Activated CD8-positive, alpha-beta memory T cell treated with anti-CD3 and anti-CD28 coated beads for 24 hours (primary cell): ENCODE measurements around the gene PATE4.
"Not testable (repeated sequence)": the region's sequence is repeated elsewhere in the genome, so short reads cannot be mapped to it uniquely, and the experiment has no call there.

ENCODE experiments used
- DNase-seq: peaks from one replicate; pipeline ENCODE4 v3.0.0-alpha.2; 2020

The PATE4 gene, protein sequence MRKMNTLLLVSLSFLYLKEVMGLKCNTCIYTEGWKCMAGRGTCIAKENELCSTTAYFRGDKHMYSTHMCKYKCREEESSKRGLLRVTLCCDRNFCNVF

DNA sequence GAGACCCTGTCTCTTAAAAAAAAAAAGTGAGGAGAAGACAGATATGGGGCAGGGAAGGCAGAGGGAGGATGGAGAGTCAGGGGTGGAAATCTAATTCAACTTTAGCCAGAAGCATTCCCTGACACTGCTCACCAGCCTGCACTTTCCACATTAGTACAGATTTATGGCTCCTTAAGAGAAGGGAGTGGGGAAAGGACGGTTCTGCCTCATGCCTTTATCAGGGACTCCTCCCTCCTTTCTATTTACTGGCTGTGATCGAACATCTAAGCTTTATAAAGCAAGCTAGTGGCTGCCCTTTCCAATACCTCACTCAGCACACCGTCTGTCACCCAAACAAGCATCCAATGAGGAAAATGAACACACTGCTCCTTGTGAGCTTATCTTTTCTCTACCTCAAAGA lies at the start of gene PATE4:
Gene PATE4 (plus strand): TSS at position 301 of the 400 bp plus-strand sequence. CDS start 44 bp downstream, at position 345.
- DNase-seq = no peak

DNA sequence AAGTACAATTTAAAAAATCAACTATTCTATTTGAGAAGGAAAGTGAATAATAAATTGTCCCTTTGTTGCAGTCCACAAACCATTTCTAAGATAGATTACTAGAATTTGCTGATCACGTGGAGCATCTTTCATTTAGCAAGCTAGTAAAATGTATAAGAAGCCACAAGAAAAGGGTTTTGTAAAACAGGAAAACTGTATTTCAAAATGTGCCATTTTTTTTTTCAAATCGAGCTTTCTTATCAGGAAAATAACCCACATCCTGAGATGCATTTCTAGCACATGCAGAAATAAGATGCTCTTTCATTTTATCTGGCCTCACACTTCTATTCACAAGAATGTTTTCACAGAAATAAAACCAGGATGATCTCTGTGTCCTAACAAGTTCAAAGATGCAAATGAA lies 48.4 kb upstream of the PATE4 start:
- no peak for DNase-seq

DNA sequence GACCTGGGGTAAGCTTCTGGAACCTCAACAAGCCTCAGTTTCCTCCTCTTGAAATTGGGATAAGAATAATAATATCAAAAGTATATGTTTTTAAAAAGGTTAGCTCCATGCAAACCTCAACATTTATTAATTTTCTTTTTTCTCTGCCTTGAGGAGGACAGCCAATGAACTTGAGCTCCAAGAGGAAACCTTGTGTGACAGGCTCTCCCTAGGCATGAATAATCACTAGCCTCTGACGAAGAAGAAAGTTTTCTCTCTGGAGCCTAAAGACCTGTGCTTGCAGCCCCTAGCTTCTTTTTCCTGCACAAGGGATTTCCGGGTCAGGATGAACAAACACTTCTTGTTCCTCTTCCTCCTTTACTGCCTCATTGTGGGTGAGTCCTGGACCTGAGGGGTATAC lies 45.3 kb upstream of the PATE4 start, which contains the start of gene PATE3:
Gene PATE3 (plus strand): TSS at position 301 of the 400 bp plus-strand sequence. CDS start 25 bp downstream, at position 326.
- DNase-seq = no peak

DNA sequence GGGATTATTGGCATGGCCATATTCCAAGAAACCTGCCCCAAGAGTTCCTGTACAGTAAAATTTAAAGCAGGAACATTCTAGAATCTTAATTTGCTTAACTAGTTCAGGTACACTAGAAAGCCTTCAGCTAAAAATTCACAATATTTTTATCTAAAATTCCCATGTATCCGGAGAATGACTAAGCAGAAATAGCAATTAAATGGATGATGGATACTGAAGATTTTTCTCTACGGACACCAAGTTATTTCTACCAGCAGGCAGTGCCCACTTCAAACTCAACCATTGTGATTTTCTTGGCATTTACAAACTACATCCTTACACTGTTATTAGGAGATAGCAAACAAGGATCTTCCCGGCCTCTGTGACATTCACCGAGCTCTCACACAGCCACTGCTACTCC lies 42.3 kb upstream of the PATE4 start:
- no peak for DNase-seq

DNA sequence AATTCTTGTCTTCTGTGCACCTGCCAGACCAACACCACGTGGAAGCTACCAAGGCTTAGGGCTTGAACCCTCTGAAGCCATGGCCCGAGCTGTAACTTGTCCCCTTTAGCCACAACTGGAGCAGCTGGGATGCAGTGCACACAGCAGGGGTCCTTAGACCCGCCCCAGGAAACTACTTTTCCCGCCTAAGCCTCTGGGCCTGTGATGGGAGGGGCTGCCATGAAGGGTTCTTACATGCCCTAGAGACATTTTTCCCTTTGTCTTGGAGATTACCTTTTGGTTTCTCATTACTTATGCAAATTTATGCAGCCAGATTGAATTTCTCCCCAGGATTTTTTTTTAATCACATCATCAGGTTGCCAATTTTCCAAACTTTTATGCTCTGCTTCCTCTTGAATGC lies 35.5 kb upstream of the PATE4 start:
- no peak for DNase-seq

DNA sequence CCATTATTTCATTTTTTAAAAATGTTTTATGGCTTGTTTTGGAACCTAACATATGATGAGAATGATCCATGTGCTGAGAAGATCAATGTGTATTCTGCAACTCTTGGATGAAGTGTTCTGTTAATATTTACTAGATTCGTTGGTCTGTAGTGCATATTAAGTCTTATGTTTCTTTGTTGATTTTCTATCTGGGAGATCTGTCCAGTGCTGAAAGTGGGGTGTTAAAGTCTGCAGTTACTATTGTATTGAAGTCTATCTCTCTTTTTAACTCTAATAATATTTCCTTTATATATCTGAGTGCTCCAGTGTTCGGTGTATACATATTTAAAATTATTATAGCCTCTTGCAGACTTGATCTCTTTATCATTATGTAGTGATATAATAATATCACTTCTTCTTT lies 33.3 kb upstream of the PATE4 start:
- DNase-seq = no peak

DNA sequence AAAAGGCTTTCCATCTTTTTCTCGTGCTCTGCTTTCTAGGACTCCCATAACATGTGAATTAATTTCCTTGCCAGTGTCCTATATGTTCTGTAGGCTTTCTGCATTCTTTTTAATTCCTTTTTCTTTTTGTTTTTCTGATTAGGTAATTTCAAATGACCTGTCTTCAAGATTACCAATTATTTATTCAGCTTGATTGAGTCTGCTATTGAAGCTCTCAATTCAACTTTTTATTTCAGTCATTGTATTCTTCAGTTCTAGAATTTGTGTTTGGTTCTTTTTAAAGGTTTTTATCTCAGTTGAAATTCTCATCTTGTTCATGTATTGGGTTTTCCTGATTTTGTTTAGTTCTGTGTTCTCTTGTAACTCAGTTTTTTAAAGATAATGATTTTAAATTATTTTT lies 30.7 kb upstream of the PATE4 start:
- no peak for DNase-seq

DNA sequence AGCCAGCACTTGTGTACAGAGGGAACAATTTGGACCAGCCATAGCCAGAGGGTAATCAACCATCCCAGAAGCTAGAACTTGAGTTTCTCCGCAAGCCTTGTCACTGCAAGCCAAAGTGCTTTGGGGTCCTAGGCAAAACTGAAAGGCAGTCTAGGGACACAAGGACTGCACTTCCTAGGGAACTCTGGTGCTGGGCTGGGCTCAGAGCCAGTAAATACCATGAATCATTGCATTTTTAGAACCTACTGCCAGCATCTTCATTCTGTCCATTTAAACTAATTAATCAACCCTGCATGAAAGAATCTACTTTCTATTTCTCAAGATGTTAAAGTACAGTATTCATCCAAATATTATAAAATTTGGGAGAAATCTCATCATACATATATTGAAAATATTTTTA lies 25.2 kb upstream of the PATE4 start:
- no peak for DNase-seq

DNA sequence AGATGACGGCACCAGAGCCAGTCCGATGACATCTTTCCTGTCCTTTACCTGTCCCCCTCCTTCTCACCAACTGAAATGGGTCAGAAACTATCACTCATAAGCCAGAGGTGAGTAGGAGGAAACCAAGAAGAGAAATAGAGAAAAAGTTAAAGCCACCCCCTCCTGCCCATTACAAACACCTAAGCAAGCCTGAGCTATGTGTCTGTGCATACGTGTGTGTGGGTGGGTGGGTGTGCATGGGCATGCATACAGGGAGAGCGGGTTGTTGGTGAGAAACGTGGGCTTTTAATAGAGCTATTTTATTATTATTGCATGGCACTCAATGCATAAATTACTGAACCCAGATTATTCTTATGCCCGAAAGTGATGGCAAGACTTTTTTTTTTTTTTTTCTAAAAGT lies 2.6 kb downstream of the PATE4 start:
- no peak for DNase-seq

DNA sequence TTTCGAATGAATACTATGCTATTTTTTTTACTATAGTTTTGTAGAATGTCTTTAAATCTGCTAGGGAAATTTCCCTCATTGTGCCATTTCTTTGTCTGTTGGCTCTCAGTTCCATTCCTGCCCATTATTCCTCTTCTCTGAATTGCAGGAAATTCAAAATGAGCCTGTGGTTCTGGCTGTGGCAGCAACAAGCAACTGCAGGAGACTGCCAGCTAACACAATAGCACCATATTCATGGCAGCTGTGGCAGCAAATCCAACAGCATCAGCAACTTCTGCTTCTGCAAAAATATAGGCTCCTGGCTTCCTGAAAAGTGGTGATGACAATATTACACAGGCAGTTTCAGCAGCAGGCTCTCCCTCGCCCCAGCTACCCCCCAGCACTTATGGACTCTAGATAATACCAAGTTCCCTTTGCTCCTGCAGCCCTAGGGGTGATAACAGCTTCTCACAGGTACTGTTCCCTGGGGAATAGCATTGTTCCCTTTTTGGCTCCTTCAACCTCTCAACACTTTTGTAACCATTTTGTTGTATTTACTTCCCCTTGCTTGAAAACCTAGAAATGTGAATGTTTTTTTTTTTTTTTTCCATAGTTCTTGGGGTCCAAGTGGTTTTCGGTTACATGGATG lies 9.3 kb downstream of the PATE4 start:
- DNase-seq = no peak

DNA sequence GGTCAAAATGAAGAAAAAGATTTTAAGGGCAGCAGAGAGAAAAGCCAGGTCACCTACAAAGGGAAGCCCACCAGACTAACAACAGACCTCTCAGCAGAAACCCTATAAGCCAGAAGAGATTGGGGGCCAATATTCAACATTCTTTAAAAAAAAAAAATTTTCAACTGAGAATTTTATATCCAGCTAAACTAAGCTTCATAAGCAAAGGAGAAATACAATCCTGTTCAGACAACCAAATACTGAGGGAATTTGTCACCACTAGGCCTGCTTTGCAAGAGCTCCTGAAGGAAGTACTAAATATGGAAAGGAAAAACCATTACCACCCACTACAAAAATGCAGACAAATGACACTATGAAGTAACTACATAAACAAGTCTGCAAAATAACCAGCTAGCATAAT lies 13.1 kb downstream of the PATE4 start:
- DNase-seq = no peak

DNA sequence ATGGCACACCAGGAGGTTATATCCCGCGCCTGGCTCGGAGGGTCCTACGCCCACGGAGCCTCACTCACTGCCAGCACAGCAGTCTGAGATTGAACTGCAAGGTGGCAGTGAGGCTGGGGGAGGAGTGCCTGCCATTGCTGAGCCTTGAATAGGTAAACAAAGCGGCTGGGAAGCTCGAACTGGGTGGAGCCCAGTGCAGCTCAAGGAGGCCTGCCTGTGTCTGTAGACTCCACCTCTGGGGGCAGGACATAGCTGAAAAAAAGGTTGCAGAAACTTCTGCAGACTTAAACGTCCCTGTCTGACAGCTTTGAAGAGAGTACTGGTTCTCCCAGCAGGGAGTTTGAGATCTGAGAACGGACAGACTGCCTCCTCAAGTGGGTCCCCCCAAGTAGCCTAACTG lies 24.6 kb downstream of the PATE4 start:
- DNase-seq = not testable (repeated sequence)

DNA sequence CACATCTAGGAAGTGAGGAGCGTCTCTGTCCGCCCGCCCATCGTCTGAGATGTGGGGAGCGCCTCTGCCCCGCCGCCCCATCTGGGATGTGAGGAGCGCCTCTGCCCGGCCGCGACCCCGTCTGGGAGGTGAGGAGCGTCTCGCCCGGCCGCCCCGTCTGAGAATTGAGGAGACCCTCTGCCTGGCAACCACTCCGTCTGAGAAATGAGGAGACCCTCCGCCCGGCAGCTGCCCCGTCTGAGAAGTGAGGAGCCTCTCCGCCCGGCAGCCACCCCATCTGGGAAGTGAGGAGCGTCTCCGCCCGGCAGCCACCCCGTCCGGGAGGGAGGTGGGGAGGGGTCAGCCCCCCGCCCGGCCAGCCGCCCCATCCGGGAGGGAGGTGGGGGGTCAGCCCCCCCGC lies 29.7 kb downstream of the PATE4 start:
- DNase-seq = not testable (repeated sequence)

DNA sequence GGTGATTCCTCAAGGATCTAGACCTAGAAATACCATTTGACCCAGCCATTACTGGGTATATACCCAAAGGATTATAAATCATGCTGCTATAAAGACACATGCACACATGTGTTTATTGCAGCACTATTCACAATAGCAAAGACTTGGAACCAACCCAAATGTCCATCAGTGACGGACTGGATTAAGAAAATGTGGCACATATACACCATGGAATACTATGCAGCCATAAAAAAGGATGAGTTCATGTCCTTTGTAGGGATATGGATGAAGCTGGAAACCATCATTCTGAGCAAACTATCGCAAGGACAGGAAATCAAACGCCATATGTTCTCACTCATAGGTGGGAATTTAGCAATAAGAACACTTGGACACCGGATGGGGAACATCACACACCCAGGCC lies 32.2 kb downstream of the PATE4 start:
- DNase-seq = not testable (repeated sequence)

DNA sequence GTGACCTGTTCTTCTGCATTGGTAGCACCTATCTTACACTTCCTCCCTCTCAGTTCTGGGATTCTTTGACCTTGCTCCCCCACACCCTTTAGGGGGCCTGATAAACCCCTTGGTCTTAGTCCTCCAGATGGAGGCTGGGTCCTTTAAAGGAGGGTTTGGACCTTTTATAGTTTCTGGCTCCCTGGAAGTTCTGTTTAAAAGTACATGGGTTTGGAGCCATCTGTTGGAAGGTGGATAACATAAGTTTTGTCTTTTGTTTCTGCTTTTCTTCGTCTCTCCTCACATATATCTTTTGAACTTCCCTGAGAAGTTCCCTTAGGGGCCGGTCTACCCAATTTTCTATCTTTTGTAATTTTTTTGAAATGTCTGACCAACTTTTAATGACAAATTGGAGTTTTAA lies 36.4 kb downstream of the PATE4 start:
- no peak for DNase-seq

DNA sequence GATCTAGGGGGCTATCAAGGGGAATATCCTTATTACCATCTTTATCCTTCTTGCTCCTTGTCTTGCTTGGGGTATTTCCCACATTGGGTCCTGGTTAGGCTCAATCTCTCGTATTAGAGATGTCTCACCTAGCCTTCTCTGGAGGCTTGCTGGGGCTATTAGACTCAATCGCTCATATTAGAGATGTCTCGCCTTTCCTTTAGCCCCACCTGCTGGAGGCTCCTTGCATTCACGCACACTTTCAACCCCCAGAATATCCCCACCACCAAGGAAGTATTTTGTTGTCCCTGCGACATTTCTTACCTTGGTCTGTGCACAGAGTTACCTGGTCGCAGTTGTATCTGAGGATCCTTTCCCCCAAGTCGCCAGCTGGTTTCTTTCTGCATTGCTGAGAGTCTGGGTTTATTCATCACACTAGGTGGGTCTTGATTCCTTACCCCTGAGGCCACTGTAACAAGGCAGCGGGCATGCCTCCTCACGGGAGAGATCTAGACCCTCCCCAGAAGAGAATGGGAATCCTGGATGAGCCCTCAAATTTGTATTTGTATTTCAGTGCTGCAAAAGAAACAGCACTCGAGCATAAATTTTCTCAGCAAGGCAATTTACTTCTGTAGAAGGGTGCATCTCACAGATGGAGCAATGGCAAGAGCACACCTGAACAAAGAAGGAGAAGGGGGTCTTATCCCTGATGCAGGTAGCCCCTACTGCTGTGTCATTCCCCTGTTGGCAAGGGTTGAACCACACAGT lies 38.4 kb downstream of the PATE4 start:
- DNase-seq = no peak

DNA sequence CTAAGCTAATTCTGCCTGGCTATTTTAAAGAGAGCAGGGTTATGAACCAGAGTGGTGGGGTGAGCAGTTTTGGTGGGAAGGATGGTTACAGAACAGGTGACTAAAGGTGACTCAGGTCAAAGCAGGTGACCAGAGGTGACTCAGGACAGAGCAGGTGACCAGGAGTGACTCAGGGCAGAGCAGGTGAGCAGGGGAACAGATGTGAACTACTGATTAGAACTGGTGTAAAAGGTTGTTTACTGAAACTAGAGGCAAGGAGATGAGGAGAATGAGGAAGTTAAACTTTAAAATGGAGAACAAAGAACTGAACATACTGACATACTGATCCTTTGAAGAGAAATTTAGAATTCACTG lies 39.0 kb downstream of the PATE4 start:
- no peak for DNase-seq

DNA sequence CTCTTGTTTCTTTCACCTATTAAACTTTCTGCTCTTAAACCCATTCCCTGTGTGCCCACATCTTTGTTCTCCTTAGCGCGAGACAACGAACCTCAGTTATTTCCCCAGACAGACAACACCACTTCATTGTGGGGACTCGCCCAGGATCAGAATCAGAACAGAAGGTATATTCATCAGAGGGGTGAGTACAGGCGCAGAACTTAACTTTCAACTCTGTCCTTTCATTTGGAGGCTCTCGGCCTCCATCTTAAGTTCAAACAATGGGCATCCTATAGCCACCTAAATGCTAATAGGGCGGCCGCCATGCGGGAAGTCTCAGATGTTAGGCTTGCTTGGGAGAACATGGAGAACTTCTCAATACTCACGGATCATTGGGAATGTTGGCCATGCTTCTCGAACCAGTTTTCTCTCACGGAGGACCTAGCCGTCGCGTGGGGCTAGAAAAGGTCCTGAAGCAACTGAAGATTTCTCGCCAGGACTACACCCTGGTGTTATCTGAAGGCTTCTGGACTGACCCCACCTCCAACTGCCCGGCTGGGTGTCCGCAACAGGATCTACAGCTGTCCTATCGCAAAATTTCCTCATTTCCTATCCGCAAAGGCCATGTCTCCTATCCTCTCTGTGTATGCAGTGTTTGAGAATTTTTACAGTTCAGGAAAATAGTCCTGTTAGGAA lies 40.9 kb downstream of the PATE4 start:
- no peak for DNase-seq

DNA sequence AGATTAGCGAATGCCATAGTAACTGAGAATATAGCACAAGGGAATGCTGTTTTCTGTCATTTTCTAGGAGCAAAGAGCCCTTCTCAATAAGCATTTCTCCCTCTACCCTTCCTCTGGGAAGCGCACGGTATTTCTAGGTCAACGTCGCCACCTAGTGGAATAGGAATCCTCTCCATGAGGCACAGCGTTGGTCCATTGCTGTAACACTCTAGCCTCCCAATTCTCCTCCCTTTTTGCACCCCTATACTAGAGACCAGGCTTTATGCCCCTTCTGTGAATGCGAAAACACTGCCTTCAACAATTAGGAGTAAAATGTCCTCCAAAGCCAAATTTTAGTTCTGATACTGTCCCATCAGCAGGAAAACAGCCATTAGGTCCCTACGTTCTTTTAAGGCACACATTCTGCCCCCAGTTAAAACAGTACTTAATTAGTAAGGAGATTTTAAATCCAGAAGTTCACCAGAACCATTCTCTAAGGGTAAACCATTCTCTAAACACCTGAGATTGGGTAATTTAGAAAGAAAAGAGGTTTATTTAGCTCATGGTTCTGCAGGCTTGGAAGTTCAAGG lies 41.5 kb downstream of the PATE4 start:
- no peak for DNase-seq

DNA sequence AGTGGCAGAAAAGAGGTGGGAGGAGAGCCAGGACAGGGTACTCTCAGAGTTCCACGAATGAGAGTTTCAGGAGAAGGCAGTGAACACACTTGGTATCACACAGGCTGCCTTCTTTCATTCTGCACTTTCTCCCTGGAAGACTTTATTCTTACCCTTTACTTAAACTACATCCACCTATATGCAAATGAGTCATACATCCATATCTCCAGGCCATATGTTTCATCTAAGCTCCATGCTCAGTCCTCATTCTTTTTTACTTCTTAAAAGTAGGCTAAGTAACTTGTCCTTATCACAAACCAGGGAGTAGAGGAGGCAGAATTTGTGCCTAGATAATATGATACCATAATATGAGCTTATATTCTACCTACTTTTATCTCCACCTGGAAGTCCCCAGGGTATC lies 48.2 kb downstream of the PATE4 start:
- no peak for DNase-seq

DNA sequence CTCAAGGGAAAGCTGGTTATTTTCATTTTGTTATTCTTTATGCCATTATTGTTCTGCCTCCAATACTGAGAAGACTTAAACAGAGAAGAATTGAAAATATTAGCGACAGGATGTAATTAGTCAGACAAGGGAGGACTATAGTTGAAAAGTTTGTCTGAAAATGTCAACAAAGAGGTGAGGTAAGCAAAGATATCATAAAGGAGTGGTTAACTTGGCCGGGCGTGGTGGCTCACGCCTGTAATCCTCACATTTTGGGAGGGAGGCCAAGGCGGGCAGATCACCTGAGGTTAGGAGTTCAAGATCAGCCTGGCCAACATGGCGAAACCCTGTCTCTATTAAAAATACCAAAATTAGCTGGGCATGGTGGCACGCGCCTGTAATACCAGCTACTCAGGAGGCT lies 50.3 kb downstream of the PATE4 start:
- DNase-seq = no peak

DNA sequence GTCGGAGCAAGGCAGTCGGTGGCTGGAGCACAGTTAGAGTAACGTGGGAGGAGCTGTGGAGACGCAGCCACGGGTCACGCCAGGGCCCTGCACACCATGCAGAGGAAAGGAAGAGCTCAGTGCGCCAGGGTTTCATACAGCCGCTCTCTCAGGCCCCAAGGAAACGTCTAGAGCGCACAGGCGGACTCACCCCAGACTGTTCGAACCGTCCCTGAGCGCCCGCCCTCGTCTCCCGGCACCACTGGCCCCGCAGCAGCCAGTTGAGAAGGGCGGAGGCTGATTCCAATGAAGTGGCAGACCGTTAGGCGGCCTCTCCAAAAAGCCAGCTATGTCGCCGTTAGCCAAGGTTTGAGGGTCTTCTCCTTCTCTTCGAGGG lies 53.9 kb downstream of the PATE4 start:
- DNase-seq = no peak
